Measurements from ENCODE around the gene COL19A1.

Gene COL19A1

GRCh38 chr6:70135219-70136160 is 269.1 kb downstream of the COL19A1 start:
- DNase-seq, result no peak

- DNase-seq, result no peak
Observed at GRCh38 chr6:70136996-70137395, 270.6 kb downstream of the COL19A1 start.

GRCh38 chr6:70140496-70140895 is 274.1 kb downstream of the COL19A1 start:
- no peak for DNase-seq

GRCh38 chr6:70142034-70142433 is 275.7 kb downstream of the COL19A1 start:
- no peak for DNase-seq

GRCh38 chr6:70145178-70145577 is 278.8 kb downstream of the COL19A1 start:
- no peak for DNase-seq

- no peak for DNase-seq
Observed at GRCh38 chr6:70149209-70149788, 282.9 kb downstream of the COL19A1 start.

- no peak for DNase-seq
Observed at GRCh38 chr6:70150521-70150920, 284.2 kb downstream of the COL19A1 start.

GRCh38 chr6:70151616-70152015 is 285.3 kb downstream of the COL19A1 start:
- no peak for DNase-seq

- DNase-seq, result no peak
Observed at GRCh38 chr6:70152786-70153185, 286.4 kb downstream of the COL19A1 start.

- no peak for DNase-seq
Observed at GRCh38 chr6:70157086-70157485, 290.7 kb downstream of the COL19A1 start.

GRCh38 chr6:70160276-70160675 is 293.9 kb downstream of the COL19A1 start:
- no peak for DNase-seq

- no peak for DNase-seq
Observed at GRCh38 chr6:70162972-70163371, 296.6 kb downstream of the COL19A1 start.

GRCh38 chr6:70163795-70164194 is 297.4 kb downstream of the COL19A1 start:
- no peak for DNase-seq

GRCh38 chr6:70164556-70164955 is 298.2 kb downstream of the COL19A1 start:
- DNase-seq, result no peak

GRCh38 chr6:70166088-70166958 is 300.0 kb downstream of the COL19A1 start:
- peak; percentile 42 for DNase-seq

GRCh38 chr6:70168681-70169377 is 302.5 kb downstream of the COL19A1 start:
- DNase-seq, result no peak

- DNase-seq, result no peak
Observed at GRCh38 chr6:70171236-70171635, 304.9 kb downstream of the COL19A1 start.

- no peak for DNase-seq
Observed at GRCh38 chr6:70172252-70172651, 305.9 kb downstream of the COL19A1 start.

GRCh38 chr6:70175770-70176169 is 309.4 kb downstream of the COL19A1 start:
- no peak for DNase-seq

GRCh38 chr6:70176842-70177550 is 310.6 kb downstream of the COL19A1 start:
- peak; percentile 28 for DNase-seq

- no peak for DNase-seq
Observed at GRCh38 chr6:70180183-70180900, 314.0 kb downstream of the COL19A1 start.

Data from DMS79 treated with DMSO at 0.1 percent for 48 hours (cell line).